Subcutaneous abdominal adipose tissue (tissue), 5 donors: ENCODE data around the gene HPS3.
A peak's percentile ranks its signal among the peaks of the same experiment; 100 is the strongest.

Experiments used
- H3K27ac ChIP-seq: one replicate; pipeline ENCODE4 v1.7.0; 2013; ENCODE audit warnings: low read depth, mild to moderate bottlenecking, inconsistent platforms, low read length, moderate library complexity
- H3K27me3 ChIP-seq, 5 donors: one replicate each; pipeline ENCODE4 v1.7.0; 2013; ENCODE audit warnings: low read length in 5 of 5, inconsistent platforms in 1 of 5; ENCODE audit not compliant: control insufficient read depth in 5 of 5, insufficient read depth in 4 of 5
- H3K36me3 ChIP-seq, 5 donors: one replicate each; pipeline ENCODE4 v1.7.0; 2013; ENCODE audit warnings: low read length in 5 of 5; ENCODE audit not compliant: control insufficient read depth in 5 of 5, insufficient read depth in 5 of 5
- H3K4me1 ChIP-seq, 5 donors: one replicate each; pipeline ENCODE4 v1.7.0; 2013; ENCODE audit warnings: low read length in 5 of 5, mild to moderate bottlenecking in 3 of 5, moderate library complexity in 1 of 5; ENCODE audit not compliant: control insufficient read depth in 5 of 5, insufficient read depth in 5 of 5
- H3K4me3 ChIP-seq, 5 donors: one replicate each; pipeline ENCODE4 v1.7.0; 2013; ENCODE audit warnings: low read length in 5 of 5, low read depth in 1 of 5
- H3K9ac ChIP-seq, 5 donors: one replicate each; pipeline ENCODE4 v1.7.0; 2013; ENCODE audit warnings: low read length in 5 of 5, mild to moderate bottlenecking in 4 of 5, moderate library complexity in 3 of 5
- H3K9me3 ChIP-seq, 5 donors: one replicate each; pipeline ENCODE4 v1.7.0; 2013; ENCODE audit warnings: low read length in 5 of 5; ENCODE audit not compliant: control insufficient read depth in 5 of 5
- donor health status: healthy.
- donor health status: healthy.
- donor health status: healthy.
- donor health status: healthy.
- donor health status: healthy.

HPS3 gene

GRCh38 chr3:149120051-149120972 lies 9.1 kb upstream of the HPS3 start:
- no peak overlapping the region for H3K4me3 ChIP-seq
- H3K27ac ChIP-seq: no peak overlapping the region
- no peaks in the 10 kb centered on the region for H3K36me3 ChIP-seq
- no peaks in the 10 kb centered on the region for H3K9me3 ChIP-seq
- no peaks in the 10 kb centered on the region for H3K4me1 ChIP-seq
- no peak overlapping the region for H3K9ac ChIP-seq
- peaks cover 0 to 3% (median 0%) of the 10 kb centered on the region in 5 donors for H3K27me3 ChIP-seq

DNA sequence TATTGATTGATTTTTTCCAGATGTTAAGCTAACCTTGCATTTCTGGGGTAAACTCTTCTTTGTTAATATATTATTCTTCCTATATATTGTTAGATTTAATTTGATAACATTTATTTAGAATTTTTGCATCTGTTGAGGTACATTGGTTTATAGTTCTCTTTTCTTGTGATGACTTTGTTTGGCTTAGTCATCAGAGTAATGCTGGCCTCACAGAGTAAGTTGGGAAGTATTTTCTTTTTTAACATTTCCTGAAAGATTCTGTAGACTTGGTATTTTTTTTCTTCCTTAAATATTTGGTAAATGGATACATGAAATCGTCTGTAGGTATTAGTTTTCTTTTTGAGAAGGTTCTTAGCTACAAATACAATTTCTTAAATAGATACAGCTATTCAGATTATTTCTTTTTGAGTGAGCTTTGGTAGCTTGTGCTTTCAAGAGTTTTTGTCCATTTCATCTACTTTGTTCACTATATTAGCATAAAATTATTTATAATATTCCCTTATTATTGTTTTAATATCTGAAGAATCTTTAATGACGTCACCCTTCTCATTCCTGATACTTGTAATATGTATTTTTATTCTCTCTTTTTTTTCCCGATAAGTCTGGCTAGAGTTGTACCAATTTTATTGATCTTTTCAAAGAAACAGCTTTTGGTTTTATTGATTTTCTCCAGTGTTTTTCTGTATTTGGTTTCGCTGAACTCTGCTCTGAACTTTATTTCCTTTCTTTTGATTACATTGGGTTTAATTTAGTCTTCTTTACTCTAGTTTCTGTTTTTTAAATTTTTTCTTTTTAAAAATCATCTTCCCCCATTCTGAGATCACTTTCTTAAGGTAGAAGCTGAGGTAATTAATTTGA lies 6.5 kb upstream of the HPS3 start:
- H3K4me3 ChIP-seq: no peak overlapping the region
- H3K4me1 ChIP-seq: no peaks in the 10 kb centered on the region
- H3K27ac ChIP-seq: no peak overlapping the region
- H3K27me3 ChIP-seq: peaks cover 0 to 3% (median 0%) of the 10 kb centered on the region in 5 donors
- no peak overlapping the region for H3K9ac ChIP-seq
- no peaks in the 10 kb centered on the region for H3K9me3 ChIP-seq
- H3K36me3 ChIP-seq: no peaks in the 10 kb centered on the region

DNA sequence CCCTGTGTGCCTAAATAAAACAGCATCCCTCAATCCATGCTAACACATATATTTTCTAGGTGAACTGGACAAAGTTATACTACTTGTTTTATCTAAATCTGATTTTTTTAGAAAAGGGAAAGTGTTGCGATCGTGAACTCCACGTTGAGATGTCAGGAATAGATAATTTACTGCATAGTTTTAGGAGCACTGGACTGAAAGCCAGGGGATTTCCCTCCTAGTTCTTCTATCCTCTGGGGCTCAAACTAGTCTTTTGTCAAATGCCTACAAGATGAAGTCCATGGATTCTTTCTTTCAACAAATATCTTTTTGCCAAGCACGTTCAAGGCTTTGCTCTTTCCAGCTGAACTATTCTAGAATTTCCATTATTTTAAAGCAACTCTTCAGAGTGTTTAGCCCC lies 617 bp upstream of the HPS3 start:
- Histone ChIP-seq H3K9ac (peak overlapping the region; percentile 9 to 94 (median 82)), H3K4me1 (peaks cover 3 to 33% (median 28%) of the 10 kb centered on the region in 5 donors), H3K27ac (peak overlapping the region; percentile 61), H3K36me3 (no peaks in the 10 kb centered on the region), H3K27me3 (peaks cover 0 to 3% (median 0%) of the 10 kb centered on the region in 5 donors), H3K4me3 (peak overlapping the region; percentile 77 to 99 (median 98)), H3K9me3 (no peaks in the 10 kb centered on the region)

DNA sequence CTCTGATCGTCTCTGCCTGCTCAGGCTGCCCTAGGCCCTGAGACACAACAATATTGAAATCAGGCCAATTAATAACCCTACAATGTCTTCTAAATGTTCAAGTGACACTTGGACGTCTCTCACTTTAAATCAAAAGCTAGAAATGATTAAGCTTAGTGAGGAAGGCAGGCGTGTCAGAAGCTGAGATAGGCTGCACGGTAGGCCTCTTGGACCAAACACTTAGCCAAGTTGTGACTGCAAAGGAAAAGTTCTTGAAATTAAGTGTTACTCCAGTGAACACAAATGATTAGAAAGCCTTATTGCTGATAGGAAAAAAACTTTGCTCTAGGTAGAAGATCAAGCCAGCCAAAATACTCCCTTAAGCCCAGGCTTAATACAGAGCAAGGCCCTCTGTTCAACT lies 2.2 kb downstream of the HPS3 start:
- H3K4me1 ChIP-seq: peaks cover 3 to 33% (median 31%) of the 10 kb centered on the region in 5 donors
- no peak overlapping the region for H3K4me3 ChIP-seq
- no peaks in the 10 kb centered on the region for H3K27me3 ChIP-seq
- H3K27ac ChIP-seq: peak overlapping the region; percentile 5
- H3K36me3 ChIP-seq: no peaks in the 10 kb centered on the region
- no peaks in the 10 kb centered on the region for H3K9me3 ChIP-seq
- peak overlapping the region in 1 of 5 donors; percentile 58 for H3K9ac ChIP-seq

DNA sequence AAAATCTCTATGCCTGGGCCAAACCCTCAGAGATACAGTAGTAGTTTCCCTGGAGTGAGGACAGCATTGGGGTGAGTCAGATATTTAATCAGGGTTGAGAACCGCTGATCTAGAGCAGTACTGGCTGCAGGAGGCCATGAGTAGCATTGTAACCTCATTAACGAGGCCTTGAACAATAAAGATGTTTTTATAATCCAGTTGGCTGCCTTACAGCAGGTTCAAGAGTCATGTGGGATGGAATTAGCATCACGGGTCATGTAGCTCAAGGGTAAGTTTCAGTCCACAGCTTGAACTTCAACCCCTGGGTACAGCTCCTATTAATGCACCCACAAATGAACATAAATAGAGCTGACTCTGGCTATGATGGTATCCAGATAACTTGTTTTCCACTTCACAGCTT lies 5.1 kb downstream of the HPS3 start:
- no peaks in the 10 kb centered on the region for H3K27me3 ChIP-seq
- H3K9ac ChIP-seq: no peak overlapping the region
- H3K4me1 ChIP-seq: peaks cover 0 to 26% (median 23%) of the 10 kb centered on the region in 5 donors
- no peak overlapping the region for H3K4me3 ChIP-seq
- H3K36me3 ChIP-seq: no peaks in the 10 kb centered on the region
- H3K27ac ChIP-seq: no peak overlapping the region
- no peaks in the 10 kb centered on the region for H3K9me3 ChIP-seq

DNA sequence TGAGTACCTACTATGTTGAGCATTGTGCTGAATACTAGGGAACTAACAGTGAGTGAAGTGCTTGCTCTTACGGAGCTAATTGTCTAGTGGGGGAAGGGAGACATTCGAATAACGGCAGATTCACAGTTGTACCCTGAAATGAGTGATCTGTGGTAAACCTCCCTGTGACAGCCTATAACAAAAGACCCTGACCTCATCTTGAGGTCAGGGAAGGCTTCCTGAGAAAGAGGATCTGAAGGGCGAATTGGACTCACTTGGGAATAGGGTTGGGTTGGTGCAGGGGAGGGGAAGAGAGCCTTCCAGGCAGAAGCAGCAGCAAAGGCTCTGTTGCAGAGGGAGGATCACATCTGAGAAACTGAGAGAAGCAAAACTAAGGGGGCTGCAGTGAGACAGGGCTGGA lies 13.2 kb downstream of the HPS3 start:
- Histone ChIP-seq H3K4me1 (peaks cover 0 to 14% (median 2%) of the 10 kb centered on the region in 5 donors), H3K36me3 (peaks cover 8 to 30% (median 13%) of the 10 kb centered on the region in 5 donors), H3K9me3 (no peaks in the 10 kb centered on the region), H3K9ac (no peak overlapping the region), H3K4me3 (no peak overlapping the region), H3K27ac (no peak overlapping the region), H3K27me3 (no peaks in the 10 kb centered on the region)

GRCh38 chr3:149145356-149145755 lies 15.9 kb downstream of the HPS3 start:
- H3K9ac ChIP-seq: no peak overlapping the region
- peaks cover 0 to 14% (median 2%) of the 10 kb centered on the region in 5 donors for H3K4me1 ChIP-seq
- no peaks in the 10 kb centered on the region for H3K27me3 ChIP-seq
- no peaks in the 10 kb centered on the region for H3K9me3 ChIP-seq
- no peak overlapping the region for H3K27ac ChIP-seq
- H3K4me3 ChIP-seq: no peak overlapping the region
- H3K36me3 ChIP-seq: peaks cover 16 to 32% (median 18%) of the 10 kb centered on the region in 5 donors

DNA sequence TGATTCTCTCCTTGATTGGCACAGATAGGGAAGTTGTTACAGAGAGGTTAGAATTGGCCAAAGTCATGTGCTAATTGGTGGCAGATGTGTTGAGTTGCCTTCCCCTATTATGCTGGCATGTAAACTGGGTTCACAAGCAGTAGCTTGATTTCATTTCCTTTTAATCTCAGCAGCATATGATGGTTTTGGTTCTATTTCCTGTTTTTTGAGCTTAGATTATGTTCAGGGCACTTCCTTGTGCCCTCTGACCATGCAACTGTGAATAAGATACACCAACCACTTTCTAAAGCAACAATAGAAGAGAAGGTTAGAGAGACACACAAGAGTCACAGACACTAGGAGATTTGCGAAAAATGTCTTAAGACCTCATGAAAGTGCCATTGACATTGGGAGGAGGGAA lies 16.5 kb downstream of the HPS3 start:
- Histone ChIP-seq H3K9me3 (no peaks in the 10 kb centered on the region), H3K4me3 (no peak overlapping the region), H3K27me3 (no peaks in the 10 kb centered on the region), H3K36me3 (peaks cover 17 to 31% (median 22%) of the 10 kb centered on the region in 5 donors), H3K27ac (peak overlapping the region; percentile 25), H3K9ac (no peak overlapping the region), H3K4me1 (peaks cover 0 to 14% (median 2%) of the 10 kb centered on the region in 5 donors)

DNA sequence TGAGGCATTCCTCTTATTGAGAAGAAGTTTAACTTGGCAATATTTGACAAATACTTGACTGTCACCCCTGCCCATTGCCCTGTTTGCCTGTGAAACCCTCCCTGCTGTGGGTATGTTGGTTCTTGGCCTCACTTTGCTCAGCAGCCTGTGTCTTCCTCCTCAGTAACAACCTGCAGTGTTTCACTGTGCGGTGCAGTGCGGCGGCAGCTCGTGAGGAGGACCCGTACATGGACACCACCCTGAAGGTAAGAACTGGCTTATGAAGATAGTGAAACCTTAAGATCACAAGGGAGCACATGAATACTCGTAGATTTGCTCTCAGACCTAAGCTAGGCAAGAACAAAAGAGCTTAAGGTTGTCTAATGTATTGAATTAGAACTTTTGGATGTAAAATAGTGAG lies 21.0 kb downstream of the HPS3 start:
- peaks cover 0 to 22% (median 3%) of the 10 kb centered on the region in 5 donors for H3K4me1 ChIP-seq
- no peak overlapping the region for H3K9ac ChIP-seq
- no peak overlapping the region for H3K27ac ChIP-seq
- no peak overlapping the region for H3K4me3 ChIP-seq
- no peaks in the 10 kb centered on the region for H3K9me3 ChIP-seq
- peaks cover 12 to 39% (median 29%) of the 10 kb centered on the region in 5 donors for H3K36me3 ChIP-seq
- no peaks in the 10 kb centered on the region for H3K27me3 ChIP-seq
